Measurements from ENCODE around the gene PTCRA. TPM values are rescaled to one million over a fixed set of nuclear protein-coding genes. Genes with fewer than 3 reads are reported as not detected.
"Not testable (repeated sequence)": the region's sequence is repeated elsewhere in the genome, so short reads cannot be mapped to it uniquely, and the experiment has no call there.

PTCRA gene
- total RNA-seq, 2 donors from 2014 or later, result not detected

GRCh38 chr6:42899871-42900270, 16.0 kb upstream of the PTCRA start:
- TF ChIP-seq CTCF (IDR thresholded peaks at IDR 0.05), result no peak

GRCh38 chr6:42901538-42901957, 14.3 kb upstream of the PTCRA start:
- Histone ChIP-seq H3K4me3 (no peak overlapping the region), H3K9me3 (no peaks in the 10 kb centered on the region), H3K36me3 (no peaks in the 10 kb centered on the region), H3K27me3 (replicated peaks; ENCODE audit: insufficient read depth) (no peaks in the 10 kb centered on the region), H3K4me1 (ENCODE audit: control insufficient read depth in 1 of 2, low read depth in 2 of 2) (peaks cover 11 to 31% of the 10 kb centered on the region in 2 donors), H3K27ac (no peak overlapping the region)
- DNase-seq (ENCODE audit: low spot score), result peak; percentile 57
- TF ChIP-seq CTCF (IDR thresholded peaks at IDR 0.05), result peak; percentile 89
- peak; percentile 65 for ATAC-seq (ENCODE audit: insufficient number of reproducible peaks, low FRiP score, low read depth)

More at GRCh38 chr6:42899871-42900270, 16.0 kb upstream of the PTCRA start:
- no peaks in the 10 kb centered on the region for H3K27me3 ChIP-seq (replicated peaks; ENCODE audit: insufficient read depth)
- no peak for DNase-seq (ENCODE audit: low spot score)
- ATAC-seq (ENCODE audit: insufficient number of reproducible peaks, low FRiP score, low read depth), result no peak
- peak overlapping the region in 1 of 2 donors; percentile 39 for H3K27ac ChIP-seq
- H3K36me3 ChIP-seq, result no peaks in the 10 kb centered on the region
- H3K9me3 ChIP-seq, result no peaks in the 10 kb centered on the region
- no peak overlapping the region for H3K4me3 ChIP-seq
- peaks cover 11 to 31% of the 10 kb centered on the region in 2 donors for H3K4me1 ChIP-seq (ENCODE audit: control insufficient read depth in 1 of 2, low read depth in 2 of 2)

GRCh38 chr6:42902429-42903263, 13.2 kb upstream of the PTCRA start:
- not testable (repeated sequence) for H3K27ac ChIP-seq; ATAC-seq (ENCODE audit: insufficient number of reproducible peaks, low FRiP score, low read depth); DNase-seq (ENCODE audit: low spot score)

GRCh38 chr6:42904467-42904866, 11.4 kb upstream of the PTCRA start:
- Histone ChIP-seq H3K27me3 (replicated peaks; ENCODE audit: insufficient read depth) (no peaks in the 10 kb centered on the region), H3K4me1 (ENCODE audit: control insufficient read depth in 1 of 2, low read depth in 2 of 2) (peaks cover 6 to 23% of the 10 kb centered on the region in 2 donors), H3K9me3 (no peaks in the 10 kb centered on the region), H3K36me3 (no peaks in the 10 kb centered on the region), H3K27ac (no peak overlapping the region), H3K4me3 (no peak overlapping the region)
- TF ChIP-seq CTCF (IDR thresholded peaks at IDR 0.05), result no peak
- DNase-seq (ENCODE audit: low spot score), result no peak
- no peak for ATAC-seq (ENCODE audit: insufficient number of reproducible peaks, low FRiP score, low read depth)

More at GRCh38 chr6:42902429-42903263, 13.2 kb upstream of the PTCRA start:
- not testable (repeated sequence) for H3K27me3 ChIP-seq (replicated peaks; ENCODE audit: insufficient read depth); H3K9me3 ChIP-seq; H3K4me3 ChIP-seq; H3K36me3 ChIP-seq
- peaks cover 11 to 31% of the 10 kb centered on the region in 2 donors for H3K4me1 ChIP-seq (ENCODE audit: control insufficient read depth in 1 of 2, low read depth in 2 of 2)

GRCh38 chr6:42907336-42907735, 8.5 kb upstream of the PTCRA start:
- DNase-seq (ENCODE audit: low spot score) (no peak), ATAC-seq (ENCODE audit: insufficient number of reproducible peaks, low FRiP score, low read depth) (no peak)
- Histone ChIP-seq H3K4me3 (no peak overlapping the region), H3K36me3 (no peaks in the 10 kb centered on the region), H3K27me3 (replicated peaks; ENCODE audit: insufficient read depth) (no peaks in the 10 kb centered on the region), H3K9me3 (no peaks in the 10 kb centered on the region), H3K27ac (no peak overlapping the region), H3K4me1 (ENCODE audit: control insufficient read depth in 1 of 2, low read depth in 2 of 2) (peaks cover 0 to 9% of the 10 kb centered on the region in 2 donors)
- no peak for TF ChIP-seq CTCF (IDR thresholded peaks at IDR 0.05)

All from thoracic aorta (tissue), 2 donors.